Measurements from ENCODE around the gene FRYL. TPM values are rescaled to one million over a fixed set of nuclear protein-coding genes. Genes with fewer than 3 reads are reported as not detected.

Gene FRYL
- total RNA-seq, 1 donor from 2014 or later = 30.8 TPM

DNA sequence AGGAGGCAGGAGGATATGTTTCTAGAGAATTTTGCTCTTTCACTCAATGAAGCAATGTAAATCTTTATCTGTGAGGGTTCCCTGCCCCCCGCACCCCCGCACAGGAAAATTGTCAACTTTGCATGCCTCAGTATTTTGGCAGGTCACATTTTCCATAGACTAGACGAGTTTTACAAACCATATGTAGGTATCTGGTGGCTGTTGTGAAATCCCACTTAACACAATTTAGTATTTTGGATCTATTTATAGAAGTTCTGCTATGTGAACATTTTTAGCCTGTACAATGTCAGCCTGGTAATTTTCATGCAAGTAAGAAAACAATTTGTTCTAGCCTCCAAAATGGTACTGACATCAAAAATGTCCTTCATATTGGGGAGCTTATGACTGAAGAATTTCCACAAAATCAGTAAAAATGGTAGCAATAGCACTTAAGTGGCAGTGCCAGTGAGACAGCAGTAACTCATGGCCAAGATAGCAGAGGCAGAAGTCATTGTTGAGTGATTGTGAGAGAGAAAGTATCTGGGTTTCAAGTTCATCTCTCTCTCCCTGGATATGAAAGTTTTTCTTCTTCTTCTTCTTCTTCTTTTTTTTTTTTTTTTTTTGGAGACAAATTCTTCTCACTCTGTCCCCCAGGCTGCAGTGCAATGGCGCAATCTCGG lies 12.4 kb upstream of the FRYL start:
- H3K36me3 Mint-ChIP-seq (ENCODE audit: low read depth) = no peaks in the 10 kb centered on the region
- H3K27me3 Mint-ChIP-seq (ENCODE audit: low read depth) = no peaks in the 10 kb centered on the region
- no peaks in the 10 kb centered on the region for H3K9me3 Mint-ChIP-seq (ENCODE audit: low read depth)
- no peak overlapping the region for H3K4me3 Mint-ChIP-seq (ENCODE audit: unreplicated experiment)
- peaks cover 13% of the 10 kb centered on the region for H3K4me1 Mint-ChIP-seq (ENCODE audit: low read depth)
- DNase-seq (ENCODE audit: low spot score) = no peak
- H3K27ac Mint-ChIP-seq (ENCODE audit: unreplicated experiment) = no peak overlapping the region
- TF ChIP-seq, protein P1, sequence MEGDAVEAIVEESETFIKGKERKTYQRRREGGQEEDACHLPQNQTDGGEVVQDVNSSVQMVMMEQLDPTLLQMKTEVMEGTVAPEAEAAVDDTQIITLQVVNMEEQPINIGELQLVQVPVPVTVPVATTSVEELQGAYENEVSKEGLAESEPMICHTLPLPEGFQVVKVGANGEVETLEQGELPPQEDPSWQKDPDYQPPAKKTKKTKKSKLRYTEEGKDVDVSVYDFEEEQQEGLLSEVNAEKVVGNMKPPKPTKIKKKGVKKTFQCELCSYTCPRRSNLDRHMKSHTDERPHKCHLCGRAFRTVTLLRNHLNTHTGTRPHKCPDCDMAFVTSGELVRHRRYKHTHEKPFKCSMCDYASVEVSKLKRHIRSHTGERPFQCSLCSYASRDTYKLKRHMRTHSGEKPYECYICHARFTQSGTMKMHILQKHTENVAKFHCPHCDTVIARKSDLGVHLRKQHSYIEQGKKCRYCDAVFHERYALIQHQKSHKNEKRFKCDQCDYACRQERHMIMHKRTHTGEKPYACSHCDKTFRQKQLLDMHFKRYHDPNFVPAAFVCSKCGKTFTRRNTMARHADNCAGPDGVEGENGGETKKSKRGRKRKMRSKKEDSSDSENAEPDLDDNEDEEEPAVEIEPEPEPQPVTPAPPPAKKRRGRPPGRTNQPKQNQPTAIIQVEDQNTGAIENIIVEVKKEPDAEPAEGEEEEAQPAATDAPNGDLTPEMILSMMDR (IDR thresholded peaks at IDR 0.05) = no peak

DNA sequence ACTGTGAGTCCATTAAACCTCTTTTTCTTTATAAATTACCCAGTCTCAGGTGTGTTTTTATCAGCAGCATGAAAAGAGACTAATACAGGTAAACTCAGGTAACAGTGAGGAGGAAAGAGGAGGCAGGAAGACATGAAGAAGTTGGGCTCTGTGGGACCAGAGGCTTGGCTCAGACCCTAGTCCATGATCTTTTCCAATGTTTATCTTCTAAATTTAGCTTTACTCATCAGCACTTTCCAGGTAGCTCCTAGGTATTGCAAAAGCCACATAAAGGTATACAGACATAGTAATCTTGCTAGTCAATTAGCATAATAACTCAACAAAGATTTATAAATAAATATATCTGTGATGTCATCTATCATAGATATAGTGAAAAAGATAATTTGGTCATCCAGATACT lies 11.2 kb upstream of the FRYL start:
- H3K4me3 Mint-ChIP-seq (ENCODE audit: unreplicated experiment) = no peak overlapping the region
- no peaks in the 10 kb centered on the region for H3K36me3 Mint-ChIP-seq (ENCODE audit: low read depth)
- H3K27ac Mint-ChIP-seq (ENCODE audit: unreplicated experiment) = no peak overlapping the region
- H3K9me3 Mint-ChIP-seq (ENCODE audit: low read depth) = no peaks in the 10 kb centered on the region
- DNase-seq (ENCODE audit: low spot score) = no peak
- TF ChIP-seq, protein P1 (IDR thresholded peaks at IDR 0.05) = no peak
- H3K4me1 Mint-ChIP-seq (ENCODE audit: low read depth) = peaks cover 13% of the 10 kb centered on the region
- no peaks in the 10 kb centered on the region for H3K27me3 Mint-ChIP-seq (ENCODE audit: low read depth)

DNA sequence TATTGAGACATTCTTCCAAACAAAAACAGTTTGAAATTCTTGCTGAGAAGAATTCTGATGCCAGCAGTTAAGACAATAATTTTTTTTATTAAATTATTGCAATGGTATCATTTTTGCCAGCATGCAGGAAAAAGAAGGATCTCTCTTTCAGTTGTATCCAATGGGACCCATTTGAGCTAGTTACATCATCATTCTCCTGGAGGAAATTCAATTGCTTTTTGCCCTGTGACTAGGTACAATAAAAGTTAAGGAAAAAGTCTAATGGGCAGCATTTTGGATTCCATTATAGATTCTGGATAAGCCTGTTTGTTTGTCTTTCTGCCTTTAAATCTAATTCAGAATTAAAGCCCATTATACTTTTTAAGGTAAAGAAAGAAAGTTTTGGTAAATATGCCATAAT lies 10.5 kb upstream of the FRYL start:
- no peak for DNase-seq (ENCODE audit: low spot score)
- Mint-ChIP-seq H3K9me3 (ENCODE audit: low read depth) (no peaks in the 10 kb centered on the region), H3K27me3 (ENCODE audit: low read depth) (no peaks in the 10 kb centered on the region), H3K4me1 (ENCODE audit: low read depth) (peaks cover 13% of the 10 kb centered on the region), H3K27ac (ENCODE audit: unreplicated experiment) (no peak overlapping the region), H3K36me3 (ENCODE audit: low read depth) (no peaks in the 10 kb centered on the region), H3K4me3 (ENCODE audit: unreplicated experiment) (no peak overlapping the region)
- TF ChIP-seq, protein P1 (IDR thresholded peaks at IDR 0.05) = no peak

DNA sequence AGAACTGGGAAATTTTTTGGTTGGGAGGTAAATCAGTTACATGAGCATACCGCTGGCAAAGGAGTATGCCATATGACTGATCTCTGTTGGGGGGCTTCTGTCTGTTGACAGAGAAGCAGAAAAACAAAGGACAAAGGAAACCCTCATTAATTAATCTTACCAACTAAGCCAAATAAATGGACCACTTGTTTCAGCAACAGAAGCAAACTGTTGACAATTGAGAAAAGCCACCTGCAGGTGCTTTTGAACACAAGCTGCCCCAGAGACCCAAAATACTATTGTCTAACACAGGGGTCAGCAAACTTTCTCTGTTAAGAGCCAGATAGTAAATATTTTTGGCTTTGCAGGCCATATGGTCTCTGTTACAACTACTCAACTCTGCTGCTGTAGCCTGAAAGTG lies 7.0 kb upstream of the FRYL start:
- no peak for DNase-seq (ENCODE audit: low spot score)

DNA sequence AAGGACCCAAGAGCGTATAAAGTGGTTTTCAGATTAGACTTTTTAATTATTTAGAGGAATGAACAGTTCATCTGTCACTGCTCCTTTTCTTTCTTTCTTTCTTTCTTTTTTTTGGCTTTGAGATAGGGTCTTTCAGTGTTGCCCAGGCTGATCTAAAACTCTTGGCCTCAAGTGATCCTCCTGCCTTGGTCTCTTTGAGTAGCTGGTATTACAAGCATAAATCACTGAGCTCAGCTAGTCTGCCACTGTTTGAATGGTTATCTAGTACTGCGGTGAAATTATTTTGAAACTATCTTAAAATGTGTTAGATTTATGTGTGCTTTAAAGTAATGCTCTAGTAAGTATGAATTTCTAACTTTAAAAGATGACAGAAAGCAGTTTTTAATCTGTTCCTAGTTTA lies 6.5 kb upstream of the FRYL start:
- H3K4me1 Mint-ChIP-seq (ENCODE audit: low read depth) = peaks cover 6% of the 10 kb centered on the region
- no peak for DNase-seq (ENCODE audit: low spot score)
- H3K4me3 Mint-ChIP-seq (ENCODE audit: unreplicated experiment) = no peak overlapping the region
- H3K27ac Mint-ChIP-seq (ENCODE audit: unreplicated experiment) = no peak overlapping the region
- no peaks in the 10 kb centered on the region for H3K36me3 Mint-ChIP-seq (ENCODE audit: low read depth)
- no peaks in the 10 kb centered on the region for H3K27me3 Mint-ChIP-seq (ENCODE audit: low read depth)
- TF ChIP-seq, protein P1 (IDR thresholded peaks at IDR 0.05) = no peak
- H3K9me3 Mint-ChIP-seq (ENCODE audit: low read depth) = no peaks in the 10 kb centered on the region

More for the DNA sequence above, 7.0 kb upstream of the FRYL start:
- Mint-ChIP-seq H3K4me3 (ENCODE audit: unreplicated experiment) (no peak overlapping the region), H3K27ac (ENCODE audit: unreplicated experiment) (no peak overlapping the region), H3K27me3 (ENCODE audit: low read depth) (no peaks in the 10 kb centered on the region), H3K36me3 (ENCODE audit: low read depth) (no peaks in the 10 kb centered on the region), H3K9me3 (ENCODE audit: low read depth) (no peaks in the 10 kb centered on the region), H3K4me1 (ENCODE audit: low read depth) (peaks cover 7% of the 10 kb centered on the region)
- TF ChIP-seq, protein P1 (IDR thresholded peaks at IDR 0.05) = no peak

Measured in chondrocyte (in vitro differentiated cells).